ENCODE data around the gene HOXA9.

Gene HOXA9

GRCh38 chr7:27125986-27126394, 39.3 kb downstream of the HOXA9 start:
- H3K27ac ChIP-seq (ENCODE audit: low read length) = no peak overlapping the region
- H3K27me3 ChIP-seq (replicated peaks; ENCODE audit: insufficient read depth, low read length) = 0 out of 2 replicates have a peak, but pooled peaks cover 6% of the 10 kb centered on the region
- no peaks in the 10 kb centered on the region for H4K20me1 ChIP-seq (ENCODE audit: insufficient read depth, low read length)

GRCh38 chr7:27124902-27125689, 40.2 kb downstream of the HOXA9 start:
- Histone ChIP-seq H4K20me1 (ENCODE audit: insufficient read depth, low read length) (no peaks in the 10 kb centered on the region), H3K27ac (ENCODE audit: low read length) (no peak overlapping the region), H3K27me3 (replicated peaks; ENCODE audit: insufficient read depth, low read length) (0 out of 2 replicates have a peak, but pooled peaks cover 6% of the 10 kb centered on the region), H2AFZ (ENCODE audit: low read length) (no peak overlapping the region), H3K4me1 (ENCODE audit: low read length) (no peaks in the 10 kb centered on the region), H3K4me2 (ENCODE audit: low read depth, low read length) (no peak overlapping the region), H3K9me3 (replicated peaks; ENCODE audit: insufficient read depth, low read length) (no peaks in the 10 kb centered on the region), H3K9me2 (replicated peaks; ENCODE audit: insufficient read depth, low read length) (no peaks in the 10 kb centered on the region), H3K79me2 (ENCODE audit: low read length) (no peaks in the 10 kb centered on the region), H3F3A (ENCODE audit: insufficient read depth, low read length) (no peaks in the 10 kb centered on the region), H3K9ac (ENCODE audit: low read length) (no peak overlapping the region), H3K4me3 (ENCODE audit: low read length) (no peak overlapping the region), H3K36me3 (replicated peaks; ENCODE audit: insufficient read depth, low read length) (no peaks in the 10 kb centered on the region)
- TF ChIP-seq EZH2phosphoT487 (IDR thresholded peaks at IDR 0.05; ENCODE audit: low read length) (no peak), EZH2 (optimal IDR thresholded peaks at IDR 0.05; ENCODE audit: low read depth, low read length) (no peak), CTCF (IDR thresholded peaks at IDR 0.05; ENCODE audit: low read length) (no peak)
- no peak for DNase-seq

More at GRCh38 chr7:27125986-27126394, 39.3 kb downstream of the HOXA9 start:
- Histone ChIP-seq H3K9ac (ENCODE audit: low read length) (no peak overlapping the region), H3K36me3 (replicated peaks; ENCODE audit: insufficient read depth, low read length) (no peaks in the 10 kb centered on the region), H3K4me3 (ENCODE audit: low read length) (no peak overlapping the region), H3K4me1 (ENCODE audit: low read length) (no peaks in the 10 kb centered on the region), H3K4me2 (ENCODE audit: low read depth, low read length) (no peak overlapping the region), H3K79me2 (ENCODE audit: low read length) (no peaks in the 10 kb centered on the region), H3K9me2 (replicated peaks; ENCODE audit: insufficient read depth, low read length) (no peaks in the 10 kb centered on the region), H3F3A (ENCODE audit: insufficient read depth, low read length) (no peaks in the 10 kb centered on the region), H2AFZ (ENCODE audit: low read length) (no peak overlapping the region), H3K9me3 (replicated peaks; ENCODE audit: insufficient read depth, low read length) (no peaks in the 10 kb centered on the region)
- DNase-seq = no peak
- TF ChIP-seq EZH2phosphoT487 (IDR thresholded peaks at IDR 0.05; ENCODE audit: low read length) (no peak), CTCF (IDR thresholded peaks at IDR 0.05; ENCODE audit: low read length) (no peak), EZH2 (optimal IDR thresholded peaks at IDR 0.05; ENCODE audit: low read depth, low read length) (no peak)

- no peaks in the 10 kb centered on the region for H3K4me1 ChIP-seq (ENCODE audit: low read length)
- H3K4me3 ChIP-seq (ENCODE audit: low read length) = no peak overlapping the region
- no peak for TF ChIP-seq EZH2 (optimal IDR thresholded peaks at IDR 0.05; ENCODE audit: low read depth, low read length)
- TF ChIP-seq CTCF (IDR thresholded peaks at IDR 0.05; ENCODE audit: low read length) = no peak
- no peak for TF ChIP-seq EZH2phosphoT487 (IDR thresholded peaks at IDR 0.05; ENCODE audit: low read length)
- H3K27ac ChIP-seq (ENCODE audit: low read length) = no peak overlapping the region
- no peak overlapping the region for H3K4me2 ChIP-seq (ENCODE audit: low read depth, low read length)
- no peak overlapping the region for H2AFZ ChIP-seq (ENCODE audit: low read length)
- no peak overlapping the region for H3K9ac ChIP-seq (ENCODE audit: low read length)
- H4K20me1 ChIP-seq (ENCODE audit: insufficient read depth, low read length) = no peaks in the 10 kb centered on the region
- H3K36me3 ChIP-seq (replicated peaks; ENCODE audit: insufficient read depth, low read length) = no peaks in the 10 kb centered on the region
- H3K79me2 ChIP-seq (ENCODE audit: low read length) = no peaks in the 10 kb centered on the region
- H3K9me2 ChIP-seq (replicated peaks; ENCODE audit: insufficient read depth, low read length) = no peaks in the 10 kb centered on the region
- H3K9me3 ChIP-seq (replicated peaks; ENCODE audit: insufficient read depth, low read length) = no peaks in the 10 kb centered on the region
- DNase-seq = no peak
- peaks cover 6% of the 10 kb centered on the region; the same call in 1 of the 2 replicates for H3K27me3 ChIP-seq (replicated peaks; ENCODE audit: insufficient read depth, low read length)
- H3F3A ChIP-seq (ENCODE audit: insufficient read depth, low read length) = no peaks in the 10 kb centered on the region
Observed at GRCh38 chr7:27124096-27124901, 41.0 kb downstream of the HOXA9 start.

All from MM.1S (cell line).